ENCODE data around the gene PCNT.
"Not testable (repeated sequence)": the region's sequence is repeated elsewhere in the genome, so short reads cannot be mapped to it uniquely, and the experiment has no call there.

Gene PCNT

GRCh38 chr21:46310260-46310659 is 13.7 kb upstream of the PCNT start:
- not testable (repeated sequence) for DNase-seq

GRCh38 chr21:46311568-46311967 is 12.4 kb upstream of the PCNT start:
- DNase-seq = no peak

GRCh38 chr21:46312949-46313348 is 11.0 kb upstream of the PCNT start:
- DNase-seq = no peak

- DNase-seq = no peak
Observed at GRCh38 chr21:46314441-46315020, 9.4 kb upstream of the PCNT start.

GRCh38 chr21:46316708-46317324 is 7.1 kb upstream of the PCNT start:
- no peak for DNase-seq

GRCh38 chr21:46317710-46318463 is 6.1 kb upstream of the PCNT start:
- no peak for DNase-seq

- no peak for DNase-seq
Observed at GRCh38 chr21:46318464-46318845, 5.5 kb upstream of the PCNT start.

GRCh38 chr21:46319186-46319585 is 4.8 kb upstream of the PCNT start:
- DNase-seq = no peak

GRCh38 chr21:46320331-46320801 is 3.6 kb upstream of the PCNT start:
- DNase-seq = no peak

- no peak for DNase-seq
Observed at GRCh38 chr21:46322351-46323226, 1.4 kb upstream of the PCNT start.

- DNase-seq = no peak
Observed at GRCh38 chr21:46323227-46323709, 688 bp upstream of the PCNT start.

GRCh38 chr21:46324390-46325072 is 575 bp downstream of the PCNT start:
- peak; percentile 80 to 92 (median 86) for DNase-seq

- peak in 1 of 4 experiments; percentile 34 for DNase-seq
Observed at GRCh38 chr21:46325073-46325912, 1.3 kb downstream of the PCNT start.

- no peak for DNase-seq
Observed at GRCh38 chr21:46326110-46326703, 2.3 kb downstream of the PCNT start.

- no peak for DNase-seq
Observed at GRCh38 chr21:46327711-46328110, 3.8 kb downstream of the PCNT start.

GRCh38 chr21:46328151-46328550 is 4.2 kb downstream of the PCNT start:
- DNase-seq = no peak

- no peak for DNase-seq
Observed at GRCh38 chr21:46329796-46330195, 5.8 kb downstream of the PCNT start.

- no peak for DNase-seq
Observed at GRCh38 chr21:46334351-46335140, 10.6 kb downstream of the PCNT start.

- no peak for DNase-seq
Observed at GRCh38 chr21:46336603-46337002, 12.6 kb downstream of the PCNT start.

- no peak for DNase-seq
Observed at GRCh38 chr21:46340998-46341397, 17.0 kb downstream of the PCNT start.

Measured in activated naive CD4-positive, alpha-beta T cell (primary cell).